HS-5 (cell line): ENCODE measurements around the gene CNGA3.

Experiments
- DNase-seq: peaks from one replicate; pipeline ENCODE4 v3.0.0-alpha.2; 2012; ENCODE audit warnings: low read depth

CNGA3 gene

GRCh38 chr2:98327776-98328175, 18.5 kb upstream of the CNGA3 start:
- no peak for DNase-seq

- no peak for DNase-seq
Measured at GRCh38 chr2:98329549-98329948, 16.7 kb upstream of the CNGA3 start.

DNA sequence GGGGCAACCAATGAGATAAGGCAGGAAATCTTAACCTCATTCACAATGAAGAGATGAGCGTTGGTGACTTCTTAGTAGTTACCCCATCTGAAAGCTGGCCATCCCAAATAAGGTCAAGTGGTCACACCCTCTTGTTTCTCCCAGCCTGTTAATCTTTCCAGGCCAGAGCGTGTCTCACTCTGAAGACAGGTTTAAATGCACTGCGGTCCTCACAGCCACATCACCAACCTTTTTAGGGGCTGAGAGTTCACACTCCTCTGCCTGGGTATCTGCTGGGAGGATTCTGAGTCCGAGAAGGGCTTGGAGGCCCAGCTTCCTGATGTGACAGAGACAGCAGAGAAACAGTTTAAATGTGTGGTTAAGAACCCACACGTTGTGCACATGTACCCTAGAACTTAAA, 13.3 kb upstream of the CNGA3 start:
- DNase-seq = no peak

GRCh38 chr2:98333922-98334321, 12.3 kb upstream of the CNGA3 start:
- no peak for DNase-seq

GRCh38 chr2:98334439-98335078, 11.7 kb upstream of the CNGA3 start:
- DNase-seq = peak; percentile 100

- DNase-seq = no peak
Measured at GRCh38 chr2:98335271-98335670, 11.0 kb upstream of the CNGA3 start.

DNA sequence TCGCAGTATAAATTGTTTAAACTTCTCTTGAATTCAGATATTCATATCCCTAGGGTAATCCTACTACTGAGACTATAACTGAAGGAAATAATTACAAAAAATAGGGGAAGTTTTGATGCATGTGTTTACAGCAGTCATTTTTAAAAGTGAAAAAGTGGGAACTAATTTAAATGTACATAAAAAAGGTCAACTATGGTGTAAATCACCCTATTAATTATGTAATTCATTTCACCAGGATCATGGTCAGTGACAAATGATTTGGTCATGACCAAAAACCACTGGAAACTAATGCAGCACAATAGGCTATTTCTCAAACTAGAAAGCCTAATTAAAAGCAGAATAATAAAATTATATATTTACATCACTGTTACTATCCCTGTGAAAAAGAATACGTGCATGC, 5.0 kb upstream of the CNGA3 start:
- DNase-seq = no peak

- no peak for DNase-seq
Measured at GRCh38 chr2:98343285-98343684, 3.0 kb upstream of the CNGA3 start.

DNA sequence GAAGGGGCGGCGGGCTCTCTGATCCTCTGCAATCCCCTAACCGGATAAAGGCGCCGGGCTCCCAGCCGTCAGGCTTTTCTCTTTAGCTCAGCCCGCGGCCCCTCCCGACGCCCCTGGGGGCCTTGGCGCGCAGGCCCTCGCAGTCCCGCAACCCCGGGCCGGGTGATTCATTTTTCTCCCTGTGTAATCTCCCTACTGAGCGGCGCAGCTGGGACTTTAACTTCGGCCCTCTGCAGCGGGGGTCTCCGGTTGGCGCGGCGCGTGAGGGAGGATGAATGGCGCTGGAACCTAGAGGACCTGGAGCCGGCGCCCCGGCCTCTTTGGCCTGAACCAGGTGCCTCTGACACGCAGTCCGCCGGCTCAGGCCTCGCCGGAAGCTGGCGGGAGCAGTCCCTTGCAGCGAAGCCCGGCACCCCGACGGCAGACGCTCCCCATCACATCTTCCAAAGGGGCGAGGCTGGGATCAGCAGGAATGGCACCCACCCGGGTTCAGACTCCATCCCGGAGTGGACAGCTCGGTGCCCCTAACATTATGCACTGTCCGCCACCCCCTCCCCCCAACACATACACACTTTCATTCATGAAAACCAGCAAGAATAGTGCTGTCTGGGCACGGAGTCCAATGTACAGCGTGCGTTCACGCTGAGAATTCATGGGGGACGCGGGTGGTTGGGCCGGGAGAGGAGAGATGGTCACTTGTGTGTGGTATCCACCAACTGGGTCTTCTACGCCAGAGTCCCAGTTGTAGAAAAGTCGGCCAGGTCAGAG, 1.2 kb downstream of the CNGA3 start:
- no peak for DNase-seq

DNA sequence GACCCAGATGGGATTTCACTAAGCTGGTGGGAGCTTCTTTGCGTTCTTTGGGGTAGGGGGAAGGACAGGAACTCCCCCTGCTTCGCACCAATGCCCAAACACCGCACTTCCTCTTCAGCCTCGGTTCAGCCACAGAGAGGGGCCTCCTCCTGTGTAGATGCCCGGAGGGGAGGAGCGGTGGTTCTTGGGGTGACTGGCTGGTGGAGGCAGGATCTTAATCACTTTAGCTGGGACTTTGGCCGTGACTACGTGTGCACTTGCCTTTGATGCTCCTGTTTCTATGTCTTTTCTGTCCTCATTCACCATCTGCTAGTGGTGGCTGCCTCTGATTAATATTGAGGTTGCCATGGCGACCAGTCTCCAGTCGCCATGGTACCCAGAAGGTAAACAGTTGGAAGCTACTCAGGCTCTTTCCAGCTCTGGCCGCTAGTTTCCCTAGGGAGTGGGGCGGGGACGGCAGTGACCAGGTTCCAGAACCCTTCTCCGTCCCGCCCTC, 1.9 kb downstream of the CNGA3 start:
- no peak for DNase-seq

GRCh38 chr2:98350411-98350810, 4.2 kb downstream of the CNGA3 start:
- peak; percentile 28 for DNase-seq

GRCh38 chr2:98355881-98356280, 9.6 kb downstream of the CNGA3 start:
- DNase-seq = no peak

DNA sequence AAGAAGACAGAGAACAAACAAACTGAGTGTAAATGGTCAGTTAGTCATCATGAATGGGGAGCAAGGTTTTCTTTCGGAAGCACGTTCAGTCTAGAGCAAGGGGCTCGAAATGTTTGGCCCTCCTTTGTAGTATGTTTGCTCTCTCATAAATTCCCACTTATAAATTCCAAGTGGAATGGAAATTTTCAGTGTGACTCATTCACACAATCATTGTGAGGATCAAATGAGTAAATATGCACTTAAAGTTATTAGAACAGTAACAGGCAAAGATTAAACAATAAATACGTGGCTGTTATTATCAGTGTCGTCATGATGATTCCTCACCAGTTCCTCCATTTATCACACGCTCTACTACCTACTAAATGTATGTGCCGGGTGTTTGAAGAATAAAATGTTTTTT, 10.5 kb downstream of the CNGA3 start:
- DNase-seq = no peak

DNA sequence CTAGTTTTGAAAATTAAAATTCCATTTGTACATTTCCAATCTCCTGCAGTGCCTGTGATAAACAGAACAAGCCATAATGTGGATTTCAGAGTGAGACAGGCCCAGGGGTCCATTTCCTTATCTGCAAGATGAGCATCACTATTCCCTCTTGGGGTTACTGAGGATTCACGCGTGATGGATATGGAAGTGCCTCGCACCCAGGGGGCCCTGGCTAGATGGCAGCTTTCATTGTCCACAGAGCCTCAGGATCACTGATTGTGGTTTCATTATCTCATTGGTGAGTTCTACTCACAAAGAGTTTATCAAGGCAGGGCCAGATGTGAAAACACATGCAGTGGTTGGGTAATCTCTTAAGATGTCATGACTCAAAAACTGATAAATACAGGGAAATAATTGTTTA, 11.6 kb downstream of the CNGA3 start:
- no peak for DNase-seq

DNA sequence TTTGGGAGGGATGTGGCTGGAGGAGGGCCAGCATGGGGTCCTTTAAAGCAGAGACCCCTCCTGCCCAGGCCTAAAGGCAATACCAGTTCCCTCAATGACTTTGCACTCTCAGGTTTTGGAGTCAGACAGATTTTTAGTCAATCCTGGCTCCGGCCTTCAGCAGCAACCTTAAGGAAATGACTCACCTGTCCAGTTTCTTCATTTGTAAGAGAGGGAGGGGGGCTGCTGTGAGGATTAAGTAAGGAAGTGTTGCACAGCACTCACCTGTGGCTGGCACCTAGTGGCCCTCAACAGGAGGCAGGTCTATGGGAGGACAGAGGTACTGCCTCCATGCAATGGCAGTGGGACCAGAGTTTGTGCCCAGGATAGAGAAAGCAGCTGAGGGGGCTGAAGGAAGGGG, 13.7 kb downstream of the CNGA3 start:
- DNase-seq = no peak

GRCh38 chr2:98367721-98368120, 21.5 kb downstream of the CNGA3 start:
- no peak for DNase-seq

GRCh38 chr2:98369710-98370239, 23.5 kb downstream of the CNGA3 start:
- no peak for DNase-seq

DNA sequence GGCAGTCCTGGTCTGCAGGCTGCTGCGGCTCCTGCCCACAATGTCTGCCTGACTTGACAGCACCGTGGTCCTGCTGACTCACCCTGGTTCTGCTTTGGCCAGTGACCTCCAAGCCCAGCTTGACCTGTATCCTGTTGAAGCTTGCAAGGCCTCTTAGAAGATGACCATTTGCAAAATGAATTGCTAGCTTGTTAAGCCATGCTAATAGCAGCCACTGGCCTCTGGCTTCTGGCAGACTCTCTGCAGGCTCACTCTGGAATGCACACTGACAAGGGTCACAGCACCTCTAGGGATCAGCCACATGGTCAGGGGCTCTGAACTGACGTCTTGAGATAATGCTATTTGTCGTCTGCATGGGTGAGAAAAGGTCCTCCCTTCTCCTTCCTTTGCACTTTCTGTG, 25.9 kb downstream of the CNGA3 start:
- no peak for DNase-seq

DNA sequence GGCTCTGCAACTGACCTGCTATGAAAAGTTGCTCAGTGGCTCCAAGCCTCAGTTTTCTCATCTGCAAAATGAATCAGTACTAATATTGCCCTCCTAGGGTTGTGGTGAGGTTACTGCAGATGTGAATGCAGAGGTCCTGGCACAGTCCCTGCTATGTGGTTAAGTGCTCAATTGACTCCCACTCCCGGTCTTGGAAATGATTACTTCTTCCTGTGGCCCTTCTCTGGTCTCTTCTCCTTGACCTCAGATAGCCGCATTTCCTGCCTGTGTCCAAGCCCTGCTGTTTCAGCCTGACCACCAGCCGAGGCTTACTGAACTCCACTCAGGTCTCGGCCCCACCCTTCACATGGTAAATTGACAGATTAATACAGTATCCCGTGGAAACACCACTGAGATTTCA, 26.3 kb downstream of the CNGA3 start:
- no peak for DNase-seq

- no peak for DNase-seq
Measured at GRCh38 chr2:98374286-98374685, 28.0 kb downstream of the CNGA3 start.

- no peak for DNase-seq
Measured at GRCh38 chr2:98374958-98375570, 28.8 kb downstream of the CNGA3 start.

GRCh38 chr2:98376301-98376910, 30.1 kb downstream of the CNGA3 start:
- DNase-seq = no peak

- DNase-seq = no peak
Measured at GRCh38 chr2:98376996-98377395, 30.7 kb downstream of the CNGA3 start.
